Measurements from ENCODE around the gene PLCB1.

PLCB1 gene

GRCh38 chr20:8127553-8128255 lies 4.4 kb upstream of the PLCB1 start:
- Histone ChIP-seq H3K9ac (ENCODE audit: insufficient read length) (no peak overlapping the region), H3K9me3 (ENCODE audit: low read depth, low read length) (no peaks in the 10 kb centered on the region), H3K27ac (no peak overlapping the region), H3K36me3 (ENCODE audit: insufficient read depth, low read length) (no peaks in the 10 kb centered on the region), H3K4me3 (no peak overlapping the region)
- no peak for DNase-seq (ENCODE audit: low read depth, low spot score)
- TF ChIP-seq EZH2 (IDR thresholded peaks at IDR 0.05) (no peak), FOXP2 (optimal IDR thresholded peaks at IDR 0.05; ENCODE audit: control extremely low read depth, extremely low read length, insufficient read depth) (no peak), POLR2AphosphoS5 (IDR thresholded peaks at IDR 0.05; ENCODE audit: borderline replicate concordance, low read depth, low read length) (no peak)

- H3K27ac ChIP-seq: no peak overlapping the region
- DNase-seq (ENCODE audit: low read depth, low spot score): no peak
- no peak overlapping the region for H3K9ac ChIP-seq (ENCODE audit: insufficient read length)
- H3K36me3 ChIP-seq (ENCODE audit: insufficient read depth, low read length): no peaks in the 10 kb centered on the region
- no peaks in the 10 kb centered on the region for H3K9me3 ChIP-seq (ENCODE audit: low read depth, low read length)
- TF ChIP-seq FOXP2 (optimal IDR thresholded peaks at IDR 0.05; ENCODE audit: control extremely low read depth, extremely low read length, insufficient read depth) (no peak), POLR2AphosphoS5 (IDR thresholded peaks at IDR 0.05; ENCODE audit: borderline replicate concordance, low read depth, low read length) (no peak), EZH2 (IDR thresholded peaks at IDR 0.05) (no peak)
- H3K4me3 ChIP-seq: no peak overlapping the region
These were observed 3.6 kb upstream of the PLCB1 start for GRCh38 chr20:8128291-8129060.

GRCh38 chr20:8129211-8129976 lies 2.7 kb upstream of the PLCB1 start:
- no peak overlapping the region for H3K9ac ChIP-seq (ENCODE audit: insufficient read length)
- no peaks in the 10 kb centered on the region for H3K36me3 ChIP-seq (ENCODE audit: insufficient read depth, low read length)
- no peak overlapping the region for H3K27ac ChIP-seq
- TF ChIP-seq EZH2 (IDR thresholded peaks at IDR 0.05) (no peak), POLR2AphosphoS5 (IDR thresholded peaks at IDR 0.05; ENCODE audit: borderline replicate concordance, low read depth, low read length) (no peak), FOXP2 (optimal IDR thresholded peaks at IDR 0.05; ENCODE audit: control extremely low read depth, extremely low read length, insufficient read depth) (no peak)
- DNase-seq (ENCODE audit: low read depth, low spot score): no peak
- H3K4me3 ChIP-seq: no peak overlapping the region
- no peaks in the 10 kb centered on the region for H3K9me3 ChIP-seq (ENCODE audit: low read depth, low read length)

GRCh38 chr20:8130840-8131526 lies 1.1 kb upstream of the PLCB1 start:
- H3K27ac ChIP-seq: no peak overlapping the region
- TF ChIP-seq EZH2 (IDR thresholded peaks at IDR 0.05) (no peak), POLR2AphosphoS5 (IDR thresholded peaks at IDR 0.05; ENCODE audit: borderline replicate concordance, low read depth, low read length) (no peak), FOXP2 (optimal IDR thresholded peaks at IDR 0.05; ENCODE audit: control extremely low read depth, extremely low read length, insufficient read depth) (no peak)
- no peak for DNase-seq (ENCODE audit: low read depth, low spot score)
- no peaks in the 10 kb centered on the region for H3K36me3 ChIP-seq (ENCODE audit: insufficient read depth, low read length)
- no peak overlapping the region for H3K9ac ChIP-seq (ENCODE audit: insufficient read length)
- H3K9me3 ChIP-seq (ENCODE audit: low read depth, low read length): no peaks in the 10 kb centered on the region
- peak overlapping the region; percentile 68 for H3K4me3 ChIP-seq

- TF ChIP-seq EZH2 (IDR thresholded peaks at IDR 0.05) (no peak), FOXP2 (optimal IDR thresholded peaks at IDR 0.05; ENCODE audit: control extremely low read depth, extremely low read length, insufficient read depth) (no peak)
- H3K9ac ChIP-seq (ENCODE audit: insufficient read length): no peak overlapping the region
- no peak for DNase-seq (ENCODE audit: low read depth, low spot score)
- no peaks in the 10 kb centered on the region for H3K9me3 ChIP-seq (ENCODE audit: low read depth, low read length)
- peak overlapping the region; percentile 68 for H3K4me3 ChIP-seq
- H3K36me3 ChIP-seq (ENCODE audit: insufficient read depth, low read length): no peaks in the 10 kb centered on the region
- H3K27ac ChIP-seq: no peak overlapping the region
These were observed 631 bp downstream of the PLCB1 start for GRCh38 chr20:8132484-8133309.

- Histone ChIP-seq H3K4me3 (no peak overlapping the region), H3K9ac (ENCODE audit: insufficient read length) (no peak overlapping the region), H3K36me3 (ENCODE audit: insufficient read depth, low read length) (no peaks in the 10 kb centered on the region), H3K27ac (no peak overlapping the region), H3K9me3 (ENCODE audit: low read depth, low read length) (no peaks in the 10 kb centered on the region)
- no peak for DNase-seq (ENCODE audit: low read depth, low spot score)
- TF ChIP-seq FOXP2 (optimal IDR thresholded peaks at IDR 0.05; ENCODE audit: control extremely low read depth, extremely low read length, insufficient read depth): no peak
- no peak for TF ChIP-seq POLR2AphosphoS5 (IDR thresholded peaks at IDR 0.05; ENCODE audit: borderline replicate concordance, low read depth, low read length)
- no peak for TF ChIP-seq EZH2 (IDR thresholded peaks at IDR 0.05)
These were observed 1.3 kb downstream of the PLCB1 start for GRCh38 chr20:8133310-8133768.

GRCh38 chr20:8133851-8134451 lies 1.9 kb downstream of the PLCB1 start:
- Histone ChIP-seq H3K36me3 (ENCODE audit: insufficient read depth, low read length) (no peaks in the 10 kb centered on the region), H3K9ac (ENCODE audit: insufficient read length) (no peak overlapping the region), H3K27ac (no peak overlapping the region), H3K4me3 (no peak overlapping the region), H3K9me3 (ENCODE audit: low read depth, low read length) (no peaks in the 10 kb centered on the region)
- no peak for DNase-seq (ENCODE audit: low read depth, low spot score)
- TF ChIP-seq EZH2 (IDR thresholded peaks at IDR 0.05) (no peak), POLR2AphosphoS5 (IDR thresholded peaks at IDR 0.05; ENCODE audit: borderline replicate concordance, low read depth, low read length) (no peak), FOXP2 (optimal IDR thresholded peaks at IDR 0.05; ENCODE audit: control extremely low read depth, extremely low read length, insufficient read depth) (no peak)

All from SK-N-MC (cell line).